Esophagus muscularis mucosa (tissue), 3 donors: ENCODE results near the gene CCM2.

Experiments
- POLR2A ChIP-seq: fragments of 450-650 bp; IDR thresholded peaks from one replicate; pipeline ENCODE4 v1.6.1; 2017; ENCODE audit warnings: antibody characterized with exemption, moderate library complexity, mild to moderate bottlenecking, low read depth
- POLR2AphosphoS5 ChIP-seq, 2 donors: sonication (generic); formaldehyde crosslinking; IDR thresholded peaks; one replicate each; pipeline ENCODE4 v1.6.1; 2017; ENCODE audit warnings: antibody characterized with exemption in 2 of 2
- TF ChIP-seq, protein P1 (sequence below), 3 experiments: fragments of 200-600 bp in 2 of 3; fragments of 450-650 bp in 1 of 3; sonication (generic) in 2 of 3; IDR thresholded peaks; one replicate each; pipeline ENCODE4 v1.5.1; 2017 to 2019; ENCODE audit warnings: antibody characterized with exemption in 3 of 3, mild to moderate bottlenecking in 2 of 3, moderate library complexity in 1 of 3

DNA sequence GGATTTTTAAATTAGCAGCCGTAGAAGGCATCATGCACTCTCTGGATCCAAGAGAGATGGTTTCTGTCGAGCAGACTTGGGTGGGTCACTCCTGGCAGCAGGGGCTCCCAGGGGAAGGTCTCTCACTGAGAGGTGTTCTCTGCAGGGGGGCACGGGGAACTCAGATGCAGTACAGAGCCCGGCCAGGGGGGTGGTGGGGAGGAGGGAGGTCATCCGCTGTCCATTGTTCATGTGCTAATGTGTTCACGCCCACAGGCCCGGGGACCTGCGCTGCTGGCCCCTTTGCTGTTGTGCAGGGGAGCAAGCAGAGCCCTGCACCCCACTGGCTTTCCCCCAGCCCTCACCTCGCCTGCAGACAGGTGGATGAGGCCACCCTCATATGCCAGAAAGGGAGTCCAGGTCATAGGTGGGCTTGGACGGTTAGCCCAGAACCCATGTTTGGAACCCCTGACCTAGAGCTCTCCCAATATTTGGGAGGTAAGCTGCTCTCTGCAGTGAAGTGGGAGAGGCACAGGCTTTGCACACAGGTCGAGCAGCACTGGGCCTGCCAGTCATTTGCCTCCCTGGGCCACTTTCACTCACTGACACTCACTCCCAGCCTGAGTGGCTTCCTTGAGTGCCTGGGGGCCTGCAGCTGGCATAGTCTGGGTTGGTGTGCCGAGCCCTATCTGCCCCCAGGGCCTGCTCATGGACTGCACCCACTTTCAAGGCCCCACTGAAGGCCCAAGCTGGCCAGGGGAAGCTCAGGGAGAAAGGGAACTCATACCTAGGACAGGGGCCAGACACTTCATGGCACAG is 124.1 kb downstream of the CCM2 start:
- TF ChIP-seq POLR2A (no peak), POLR2AphosphoS5 (IDR thresholded peaks at IDR 0.05) (no peak)
- TF ChIP-seq, protein P1, sequence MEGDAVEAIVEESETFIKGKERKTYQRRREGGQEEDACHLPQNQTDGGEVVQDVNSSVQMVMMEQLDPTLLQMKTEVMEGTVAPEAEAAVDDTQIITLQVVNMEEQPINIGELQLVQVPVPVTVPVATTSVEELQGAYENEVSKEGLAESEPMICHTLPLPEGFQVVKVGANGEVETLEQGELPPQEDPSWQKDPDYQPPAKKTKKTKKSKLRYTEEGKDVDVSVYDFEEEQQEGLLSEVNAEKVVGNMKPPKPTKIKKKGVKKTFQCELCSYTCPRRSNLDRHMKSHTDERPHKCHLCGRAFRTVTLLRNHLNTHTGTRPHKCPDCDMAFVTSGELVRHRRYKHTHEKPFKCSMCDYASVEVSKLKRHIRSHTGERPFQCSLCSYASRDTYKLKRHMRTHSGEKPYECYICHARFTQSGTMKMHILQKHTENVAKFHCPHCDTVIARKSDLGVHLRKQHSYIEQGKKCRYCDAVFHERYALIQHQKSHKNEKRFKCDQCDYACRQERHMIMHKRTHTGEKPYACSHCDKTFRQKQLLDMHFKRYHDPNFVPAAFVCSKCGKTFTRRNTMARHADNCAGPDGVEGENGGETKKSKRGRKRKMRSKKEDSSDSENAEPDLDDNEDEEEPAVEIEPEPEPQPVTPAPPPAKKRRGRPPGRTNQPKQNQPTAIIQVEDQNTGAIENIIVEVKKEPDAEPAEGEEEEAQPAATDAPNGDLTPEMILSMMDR (IDR thresholded peaks at IDR 0.05), result no peak
